H1 (cell line): ENCODE results near the gene TBCD. TPM values are rescaled to one million over a fixed set of nuclear protein-coding genes. Genes with fewer than 3 reads are reported as not detected.

ENCODE experiments used
- CTCF ChIA-PET: fragments of 300-600 bp; sonication (Branson Sonifier 250); formaldehyde crosslinking; loops from one replicate; lab custom pipeline; 2021; ENCODE audit not compliant: partially characterized antibody; lab: Charles Lee
- POLR2A ChIA-PET: fragments of 300-600 bp; sonication (Branson Sonifier 250); formaldehyde crosslinking; loops from one replicate; lab custom pipeline; 2021; ENCODE audit warnings: inconsistent platforms; ENCODE audit not compliant: partially characterized antibody; lab: Charles Lee
- DNase-seq, 2 experiments: peaks; one replicate each; pipeline versions ENCODE4 v3.0.0 to v3.0.0-alpha.2; 2010 to 2022; ENCODE audit warnings: low spot score in 2 of 2, low read depth in 1 of 2, mixed read lengths in 1 of 2
- FAIRE-seq: peaks from 2 replicates; lab custom pipeline; 2011; peaks lifted over from hg19 to GRCh38; lab: Jason Lieb, UNC
- H2AFZ ChIP-seq: 2 replicates; pipeline ENCODE4 v1.8.1; 2012; ENCODE audit warnings: low read length, inconsistent platforms
- H2AK5ac ChIP-seq: 2 replicates; pipeline ENCODE4 v1.6.1; 2013; ENCODE audit warnings: low read depth, low read length
- H2BK120ac ChIP-seq: replicated peaks from 2 replicates; pipeline ENCODE3; 2013; ENCODE audit warnings: low read depth, low read length, inconsistent platforms
- H2BK12ac ChIP-seq: 2 replicates; pipeline ENCODE4 v1.6.1; 2013; ENCODE audit warnings: low read depth, low read length
- H2BK15ac ChIP-seq: 2 replicates; pipeline ENCODE4 v1.6.1; 2013; ENCODE audit warnings: low read length
- H2BK20ac ChIP-seq: 2 replicates; pipeline ENCODE4 v1.6.1; 2013; ENCODE audit warnings: low read length
- H2BK5ac ChIP-seq: 2 replicates; pipeline ENCODE4 v1.6.1; 2013; ENCODE audit warnings: low read depth, low read length
- H3K14ac ChIP-seq: 2 replicates; pipeline ENCODE4 v1.6.1; 2013; ENCODE audit warnings: inconsistent platforms; ENCODE audit not compliant: insufficient read length
- H3K18ac ChIP-seq: 2 replicates; pipeline ENCODE4 v1.6.1; 2013; ENCODE audit warnings: low read length; ENCODE audit errors: extremely low read depth
- H3K23ac ChIP-seq: 2 replicates; pipeline ENCODE4 v1.6.1; 2013; ENCODE audit warnings: inconsistent platforms; ENCODE audit not compliant: insufficient read length
- H3K23me2 ChIP-seq: 2 replicates; pipeline ENCODE4 v1.6.1; 2013; ENCODE audit warnings: low read depth, low read length
- H3K27ac ChIP-seq: 2 replicates; pipeline ENCODE4 v1.6.1; 2011; ENCODE audit warnings: low read depth, low read length, inconsistent platforms
- H3K27me3 ChIP-seq, 4 experiments: replicated peaks in 1 of 4; 1 replicate in 1 of 4; 2 replicates in 3 of 4; pipeline versions ENCODE4 v1.6.1 to v1.8.1; 2011 to 2013; ENCODE audit warnings: low read length in 3 of 4, mild to moderate bottlenecking in 3 of 4, inconsistent platforms in 2 of 4, mixed read lengths in 2 of 4, moderate library complexity in 1 of 4; ENCODE audit not compliant: control insufficient read depth in 3 of 4, insufficient read depth in 3 of 4; ENCODE audit errors: extremely low read depth in 1 of 4
- H3K36me3 ChIP-seq, 4 experiments: 2 replicates each; pipeline versions ENCODE4 v1.6.1 to v1.8.1; 2011 to 2013; ENCODE audit warnings: mild to moderate bottlenecking in 4 of 4, low read length in 3 of 4, moderate library complexity in 2 of 4, control low read depth in 1 of 4, inconsistent platforms in 1 of 4; ENCODE audit not compliant: insufficient read depth in 4 of 4, control insufficient read depth in 2 of 4
- H3K4ac ChIP-seq: replicated peaks from 2 replicates; pipeline ENCODE3; 2013; ENCODE audit warnings: low read length, low read depth, mixed read lengths, inconsistent platforms; ENCODE audit not compliant: insufficient read length
- H3K4me1 ChIP-seq, 4 experiments: replicated peaks in 1 of 4; 1 replicate in 1 of 4; 2 replicates in 3 of 4; pipeline versions ENCODE4 v1.6.1 to v1.8.1; 2011 to 2013; ENCODE audit warnings: low read length in 3 of 4, inconsistent platforms in 2 of 4, mixed read lengths in 1 of 4; ENCODE audit not compliant: insufficient read depth in 4 of 4, control insufficient read depth in 3 of 4
- H3K4me2 ChIP-seq, 2 experiments: 2 replicates each; pipeline versions ENCODE4 v1.6.1 to v1.8.1; 2011 to 2013; ENCODE audit warnings: low read depth in 2 of 2, low read length in 2 of 2, control low read depth in 1 of 2, inconsistent platforms in 1 of 2, mild to moderate bottlenecking in 1 of 2; ENCODE audit not compliant: insufficient read depth in 1 of 2
- H3K4me3 ChIP-seq, 4 experiments: fragments of 200-600, 300-600 bp in 1 of 4; sonication (generic), shearing (Covaris generic), sonication (Bioruptor Twin) in 1 of 4; 2 replicates each; pipeline versions ENCODE4 v1.5.1 to v1.8.1; 2011 to 2016; ENCODE audit warnings: low read length in 4 of 4, low read depth in 3 of 4, control low read depth in 2 of 4, inconsistent platforms in 2 of 4, mild to moderate bottlenecking in 2 of 4, mixed read lengths in 1 of 4, moderate library complexity in 1 of 4; ENCODE audit not compliant: insufficient read depth in 2 of 4; ENCODE audit errors: extremely low read depth in 1 of 4
- H3K56ac ChIP-seq: replicated peaks from 2 replicates; pipeline ENCODE3; 2013; ENCODE audit warnings: low read depth, mild to moderate bottlenecking, mixed read lengths, low read length, inconsistent platforms; ENCODE audit not compliant: insufficient read length
- H3K79me1 ChIP-seq: 2 replicates; pipeline ENCODE4 v1.6.1; 2013; ENCODE audit warnings: low read depth, low read length, control low read depth
- H3K79me2 ChIP-seq, 2 experiments: 2 replicates each; pipeline versions ENCODE4 v1.6.1 to v1.8.1; 2012 to 2013; ENCODE audit warnings: low read length in 2 of 2, mild to moderate bottlenecking in 2 of 2, inconsistent platforms in 1 of 2; ENCODE audit not compliant: insufficient read depth in 2 of 2, control insufficient read depth in 1 of 2
- H3K9ac ChIP-seq, 4 experiments: replicated peaks in 1 of 4; 1 replicate in 1 of 4; 2 replicates in 3 of 4; pipeline versions ENCODE4 v1.6.1 to v1.8.1; 2011 to 2013; ENCODE audit warnings: low read depth in 3 of 4, low read length in 3 of 4, control low read depth in 2 of 4, mild to moderate bottlenecking in 2 of 4, moderate library complexity in 2 of 4, inconsistent platforms in 1 of 4; ENCODE audit errors: extremely low read depth in 1 of 4
- H3K9me3 ChIP-seq, 2 experiments: 2 replicates each; pipeline versions ENCODE4 v1.6.1 to v1.8.1; 2012 to 2013; ENCODE audit warnings: mild to moderate bottlenecking in 2 of 2, moderate library complexity in 2 of 2, control low read depth in 1 of 2, inconsistent platforms in 1 of 2, low read depth in 1 of 2, low read length in 1 of 2, mixed read lengths in 1 of 2; ENCODE audit not compliant: insufficient read depth in 2 of 2
- H4K20me1 ChIP-seq, 2 experiments: replicated peaks in 1 of 2; 2 replicates each; pipeline versions ENCODE3 to v1.8.1; 2011 to 2013; ENCODE audit warnings: inconsistent platforms in 2 of 2, low read length in 2 of 2, mild to moderate bottlenecking in 1 of 2; ENCODE audit not compliant: insufficient read depth in 2 of 2, control insufficient read depth in 1 of 2
- H4K5ac ChIP-seq: 2 replicates; pipeline ENCODE4 v1.6.1; 2013; ENCODE audit warnings: low read length, low read depth, mixed read lengths, inconsistent platforms; ENCODE audit not compliant: insufficient read length
- H4K8ac ChIP-seq: 2 replicates; pipeline ENCODE4 v1.8.0; 2013; ENCODE audit warnings: mild to moderate bottlenecking, moderate library complexity, low read length, inconsistent platforms; ENCODE audit not compliant: insufficient read depth; ENCODE audit errors: extremely low read depth
- H4K91ac ChIP-seq: replicated peaks from 2 replicates; pipeline ENCODE3; 2013; ENCODE audit warnings: low read length, mixed read lengths, inconsistent platforms; ENCODE audit not compliant: insufficient read length
- CEBPB ChIP-seq: IDR thresholded peaks from 2 replicates; pipeline ENCODE4 v1.6.1; 2012; ENCODE audit warnings: low read depth, low read length
- CHD2 ChIP-seq: IDR thresholded peaks from 2 replicates; pipeline ENCODE4 v1.6.1; 2012; ENCODE audit warnings: low read length, improper control_type of control experiment
- CREB1 ChIP-seq: IDR thresholded peaks from 2 replicates; pipeline ENCODE4 v1.6.1; 2012; ENCODE audit warnings: inconsistent platforms
- POLR2A ChIP-seq, 2 experiments: IDR thresholded peaks; 1 replicate in 1 of 2; 2 replicates in 1 of 2; pipeline ENCODE4 v1.6.1; 2011; ENCODE audit warnings: low read depth in 2 of 2, low read length in 2 of 2, mild to moderate bottlenecking in 2 of 2; ENCODE audit errors: control extremely low read depth in 1 of 2
- POLR2AphosphoS5 ChIP-seq: IDR thresholded peaks from 2 replicates; pipeline ENCODE4 v1.6.1; 2011; ENCODE audit warnings: low read depth, low read length
- RXRA ChIP-seq: IDR thresholded peaks from 2 replicates; pipeline ENCODE4 v1.6.1; 2011; ENCODE audit warnings: low read depth, mild to moderate bottlenecking, low read length, moderate library complexity; ENCODE audit not compliant: insufficient read depth
- WGBS, 2 experiments: shearing (Covaris generic) in 1 of 2; methylation state at CpG; one replicate each; pipeline versions ENCODE4 v1.1.6 to v1.1.7; 2013 to 2015; ENCODE audit warnings: low lambda C conversion rate in 2 of 2, mixed read lengths in 2 of 2, inconsistent platforms in 1 of 2, low coverage in 1 of 2, missing lambda C conversion rate in 1 of 2; ENCODE audit not compliant: insufficient replicate concordance in 2 of 2, insufficient coverage in 1 of 2, insufficient read length in 1 of 2; ENCODE audit errors: extremely low coverage in 1 of 2, missing lambda C conversion rate in 1 of 2; 5-methylcytosine and 5-hydroxymethylcytosine counted together
- polyA plus RNA-seq, 7 experiments: library from polyadenylated mRNA; depleted of rRNA in 3 of 7; stranded (reverse) in 5 of 7; unstranded in 2 of 7; fragments of >200 nt in 5 of 7; fragments of 200-250 nt in 2 of 7; gene quantifications; 1 replicate in 5 of 7; 2 replicates in 1 of 7; 4 replicates in 1 of 7; pipeline versions ENCODE4 v1.2.1 to v1.2.3, GENCODE V29; 2011 to 2013; ENCODE audit warnings: missing spikeins in 2 of 7, mixed read lengths in 2 of 7
- total RNA-seq: library from RNA; stranded (reverse); fragmentation: NEBNext Ultra II Directional; extraction: Animal tissue kit (Norgen Biotek cat#: 25700); gene quantifications from 2 replicates; pipeline ENCODE4 v1.2.1, GENCODE V29; 2021
- TF ChIP-seq, protein P1 (sequence below): IDR thresholded peaks from 2 replicates; pipeline ENCODE4 v1.6.1; 2011; ENCODE audit warnings: low read depth, mild to moderate bottlenecking, low read length; ENCODE audit not compliant: insufficient read depth

Gene TBCD
- total and polyA plus RNA-seq, 2 of the 8 experiments (the other 6 are each of a cell fraction or from before 2014, with no cell fraction given): 118 to 162 TPM

GRCh38 chr17:82947051-82947991 lies 195.5 kb downstream of the TBCD start:
- H3K18ac ChIP-seq: no peak overlapping the region
- H3K23ac ChIP-seq: no peak overlapping the region
- H2BK12ac ChIP-seq: no peak overlapping the region
- H3K4me3 ChIP-seq: no peak overlapping the region
- H2AK5ac ChIP-seq: no peak overlapping the region
- FAIRE-seq: no peak
- H4K91ac ChIP-seq: no peak overlapping the region
- no peak overlapping the region for H4K5ac ChIP-seq
- H2BK5ac ChIP-seq: no peak overlapping the region
- no peaks in the 10 kb centered on the region for H3K27me3 ChIP-seq
- DNase-seq: no peak
- no peaks in the 10 kb centered on the region for H3K23me2 ChIP-seq
- no peak overlapping the region for H2BK120ac ChIP-seq
- H3K9ac ChIP-seq: no peak overlapping the region
- H3K4me2 ChIP-seq: no peak overlapping the region
- H2AFZ ChIP-seq: no peak overlapping the region
- no peak overlapping the region for H3K14ac ChIP-seq
- no peak overlapping the region for H3K56ac ChIP-seq
- peaks cover 0 to 25% (median 13%) of the 10 kb centered on the region in 4 experiments; a peak in 6 of 8 replicates for H3K36me3 ChIP-seq
- no peaks in the 10 kb centered on the region for H3K79me2 ChIP-seq
- H4K8ac ChIP-seq: no peak overlapping the region
- CTCF ChIA-PET: interaction anchor here (0.7 kb wide), 1 partner anchor 219 kb away, joined by 3 read pairs; no protein-coding TSS in a partner anchor
- POLR2A ChIA-PET: no interaction called here
- WGBS, 2 experiments: 88% methylated on average over 11 of the region's 11 CpGs; no CpG with 5 or more reads in 1 of the 2 experiments
- H3K27ac ChIP-seq: no peak overlapping the region
- no peaks in the 10 kb centered on the region; the same call in 1 of the 2 replicates for H3K79me1 ChIP-seq
- H4K20me1 ChIP-seq: no peaks in the 10 kb centered on the region
- no peak overlapping the region for H2BK20ac ChIP-seq
- peaks cover 87 to 95% of the 10 kb centered on the region in 2 experiments for H3K9me3 ChIP-seq
- no peak overlapping the region for H2BK15ac ChIP-seq
- H3K4ac ChIP-seq: no peak overlapping the region
- H3K4me1 ChIP-seq: no peaks in the 10 kb centered on the region
- TF ChIP-seq, protein P1, sequence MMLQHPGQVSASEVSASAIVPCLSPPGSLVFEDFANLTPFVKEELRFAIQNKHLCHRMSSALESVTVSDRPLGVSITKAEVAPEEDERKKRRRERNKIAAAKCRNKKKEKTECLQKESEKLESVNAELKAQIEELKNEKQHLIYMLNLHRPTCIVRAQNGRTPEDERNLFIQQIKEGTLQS: no peak
- TF ChIP-seq POLR2AphosphoS5 (0 out of 2 replicates have a peak, but pooled peaks have one; percentile 10), CREB1 (no peak), POLR2A (IDR thresholded peaks at IDR 0.05; ENCODE audit: control extremely low read depth in 1 of 2, low read depth in 2 of 2, low read length in 2 of 2) (peak in 1 of 2 experiments; percentile 37; a peak in 1 of 3 replicates), RXRA (no peak), CHD2 (no peak), CEBPB (no peak)
